Activated CD4-positive, alpha-beta memory T cell treated with anti-CD3 and anti-CD28 coated beads, Interleukin-2, amount 10 ng/mL, durations not matched to agents 7 days and 5 days (primary cell): Measurements from ENCODE around the gene ADORA1. TPM values are rescaled to one million over a fixed set of nuclear protein-coding genes. Genes with fewer than 3 reads are reported as not detected.

ENCODE experiments used
- CTCF ChIA-PET: fragments of 350-600 bp; sonication (Branson Sonifier 250); formaldehyde crosslinking; loops from one replicate; lab custom pipeline; 2021; ENCODE audit warnings: antibody characterized with exemption, inconsistent platforms; lab: Charles Lee
- POLR2A ChIA-PET: fragments of 350-600 bp; sonication (Branson Sonifier 250); formaldehyde crosslinking; loops from one replicate; lab custom pipeline; 2021; ENCODE audit warnings: antibody characterized with exemption; lab: Charles Lee
- DNase-seq: peaks from one replicate; pipeline ENCODE4 v3.0.0-alpha.2; 2020
- H3K27ac Mint-ChIP-seq: one replicate; pipeline ENCODE4 v1.8.0; 2021; ENCODE audit warnings: mild to moderate bottlenecking, mixed read lengths
- H3K27me3 Mint-ChIP-seq: one replicate; pipeline ENCODE4 v1.8.0; 2021; ENCODE audit warnings: mixed read lengths
- H3K36me3 Mint-ChIP-seq: one replicate; pipeline ENCODE4 v1.8.0; 2021; ENCODE audit warnings: low read depth, mixed read lengths
- H3K4me1 Mint-ChIP-seq: one replicate; pipeline ENCODE4 v1.8.0; 2021; ENCODE audit warnings: mixed read lengths
- H3K4me3 Mint-ChIP-seq: one replicate; pipeline ENCODE4 v1.8.0; 2021; ENCODE audit warnings: mild to moderate bottlenecking, mixed read lengths
- H3K9me3 Mint-ChIP-seq: one replicate; pipeline ENCODE4 v1.8.0; 2021; ENCODE audit warnings: mixed read lengths
- total RNA-seq, 2 experiments: library from RNA; stranded (reverse); gene quantifications; one replicate each; pipeline ENCODE4 v1.2.3, GENCODE V29; 2021

The ADORA1 gene
- total RNA-seq, 2 experiments from 2014 or later: 0.40 TPM; not detected in 1

DNA sequence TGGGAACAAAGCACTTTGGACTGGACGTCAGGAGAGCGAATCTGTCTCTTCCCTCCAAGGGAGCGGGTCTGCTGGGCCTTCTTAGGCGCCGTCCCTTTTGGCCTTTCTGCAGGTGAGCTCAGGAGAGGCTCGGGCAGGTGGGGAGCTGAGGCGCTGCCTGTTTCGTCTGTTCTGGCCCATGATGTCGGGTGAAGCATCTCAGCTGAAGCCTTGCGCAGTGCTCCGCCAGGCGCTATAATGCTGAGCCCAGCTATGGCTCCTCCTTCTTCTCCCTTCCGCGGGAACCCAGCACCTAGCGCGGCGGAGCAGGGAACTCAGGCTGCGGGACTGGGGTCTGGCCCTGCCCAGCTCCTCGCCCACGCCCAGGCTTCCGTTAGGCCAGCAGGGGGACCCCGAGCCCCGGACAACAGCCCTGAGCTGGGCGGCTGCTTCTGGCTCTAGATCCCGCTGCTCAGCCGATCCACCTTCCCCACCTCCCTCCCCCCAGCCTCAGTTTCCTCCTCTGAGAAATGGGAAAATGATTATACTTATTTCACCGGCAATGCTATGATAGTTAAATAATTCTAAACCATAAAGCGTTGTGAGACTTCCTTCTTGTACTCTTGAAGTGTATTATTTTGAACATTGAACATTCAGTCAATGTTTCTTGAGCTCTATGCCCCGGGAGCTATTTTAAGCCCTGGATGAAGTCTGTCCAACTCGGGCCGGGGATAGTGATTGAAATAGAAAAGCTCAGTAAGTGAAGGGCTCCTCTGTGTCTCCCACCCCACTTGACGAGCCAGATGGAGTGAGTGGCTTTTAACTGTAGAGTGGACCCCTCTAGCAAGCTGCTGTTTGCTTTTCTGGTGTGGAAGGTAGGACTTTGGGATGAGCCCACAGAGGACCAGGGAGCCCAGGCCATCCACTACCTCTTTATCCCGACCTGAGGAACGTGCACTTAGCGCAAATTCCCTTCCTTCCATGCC lies 9.6 kb upstream of the ADORA1 start:
- no peak overlapping the region for H3K27ac Mint-ChIP-seq
- no peaks in the 10 kb centered on the region for H3K9me3 Mint-ChIP-seq
- POLR2A ChIA-PET: no interaction called here

GRCh38 chr1:203120325-203121153 lies 7.0 kb upstream of the ADORA1 start:
- Mint-ChIP-seq H3K27me3 (peaks cover 70% of the 10 kb centered on the region), H3K36me3 (no peaks in the 10 kb centered on the region), H3K9me3 (no peaks in the 10 kb centered on the region), H3K4me3 (no peak overlapping the region), H3K4me1 (peaks cover 14% of the 10 kb centered on the region), H3K27ac (no peak overlapping the region)
- ChIA-PET CTCF (interaction anchor here (0.9 to 3.4 kb wide), 4 partner anchors 29 to 96 kb away, joined by 4 to 26 read pairs (median 5); no protein-coding TSS in a partner anchor), POLR2A (no interaction called here)
- DNase-seq: no peak

More for the DNA sequence above, 9.6 kb upstream of the ADORA1 start:
- Mint-ChIP-seq H3K36me3 (no peaks in the 10 kb centered on the region), H3K4me1 (peaks cover 14% of the 10 kb centered on the region), H3K27me3 (peaks cover 52% of the 10 kb centered on the region), H3K4me3 (no peak overlapping the region)
- CTCF ChIA-PET: interaction anchor here (0.8 to 3.4 kb wide), 15 partner anchors 8 to 150 kb away, joined by 3 to 26 read pairs (median 4); partner anchors contain the start of genes ADORA1 and MYBPH
- DNase-seq: peak; percentile 48

DNA sequence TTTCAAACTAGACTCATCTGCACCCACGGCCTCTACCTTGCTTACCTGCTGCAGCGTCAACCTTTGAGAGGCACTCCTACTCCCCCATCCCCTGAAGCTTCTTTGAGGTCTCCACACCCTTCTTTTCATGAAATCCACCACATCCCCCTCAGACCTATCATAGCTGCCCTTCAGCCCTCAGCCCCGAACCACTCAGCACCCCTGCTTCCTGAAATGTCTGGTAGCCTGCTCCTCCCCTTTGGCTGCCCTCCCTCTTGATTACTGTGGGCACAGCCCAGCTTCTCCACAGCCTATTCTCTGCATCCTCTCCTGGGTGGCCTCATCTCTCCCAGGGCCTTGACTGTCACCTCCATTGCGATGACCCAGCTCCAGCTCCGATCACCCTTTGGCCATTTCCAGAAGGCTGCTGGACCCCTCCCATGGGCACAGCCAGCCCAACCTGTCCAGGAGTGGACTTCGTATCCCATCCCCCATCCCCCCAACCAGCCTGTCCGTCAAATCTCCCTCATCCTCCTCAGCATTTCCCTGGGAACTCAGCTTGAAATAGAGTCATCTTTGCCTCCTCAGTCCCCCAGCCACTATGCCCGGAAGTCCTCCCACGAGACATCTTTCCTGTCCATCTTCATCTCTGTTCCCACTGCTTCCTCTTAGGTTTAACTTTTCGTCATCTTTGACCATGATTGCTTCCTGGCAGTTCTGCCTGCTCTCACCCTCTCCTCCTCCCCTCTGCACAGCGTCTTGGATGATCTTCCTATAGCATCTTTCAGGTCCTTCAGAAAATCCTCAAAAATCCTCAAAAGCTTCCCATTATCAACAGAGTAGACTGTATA lies 6.1 kb upstream of the ADORA1 start:
- Mint-ChIP-seq H3K4me3 (no peak overlapping the region), H3K27ac (no peak overlapping the region), H3K9me3 (no peaks in the 10 kb centered on the region), H3K36me3 (no peaks in the 10 kb centered on the region), H3K4me1 (peaks cover 14% of the 10 kb centered on the region), H3K27me3 (peaks cover 68% of the 10 kb centered on the region)
- DNase-seq: no peak
- CTCF ChIA-PET: interaction anchor here (0.9 to 1.9 kb wide), 4 partner anchors 8 to 95 kb away, joined by 3 to 5 read pairs (median 4); no protein-coding TSS in a partner anchor
- POLR2A ChIA-PET: no interaction called here

- CTCF ChIA-PET: interaction anchor here (1.0 to 1.9 kb wide), 4 partner anchors 9 to 82 kb away, joined by 3 to 6 read pairs (median 4); no protein-coding TSS in a partner anchor
- H3K4me1 Mint-ChIP-seq: peaks cover 15% of the 10 kb centered on the region
- no peaks in the 10 kb centered on the region for H3K9me3 Mint-ChIP-seq
- no peaks in the 10 kb centered on the region for H3K36me3 Mint-ChIP-seq
- POLR2A ChIA-PET: no interaction called here
- H3K27ac Mint-ChIP-seq: no peak overlapping the region
- peaks cover 68% of the 10 kb centered on the region for H3K27me3 Mint-ChIP-seq
- DNase-seq: no peak
- no peak overlapping the region for H3K4me3 Mint-ChIP-seq
Measured at GRCh38 chr1:203122159-203122558, 5.4 kb upstream of the ADORA1 start.

DNA sequence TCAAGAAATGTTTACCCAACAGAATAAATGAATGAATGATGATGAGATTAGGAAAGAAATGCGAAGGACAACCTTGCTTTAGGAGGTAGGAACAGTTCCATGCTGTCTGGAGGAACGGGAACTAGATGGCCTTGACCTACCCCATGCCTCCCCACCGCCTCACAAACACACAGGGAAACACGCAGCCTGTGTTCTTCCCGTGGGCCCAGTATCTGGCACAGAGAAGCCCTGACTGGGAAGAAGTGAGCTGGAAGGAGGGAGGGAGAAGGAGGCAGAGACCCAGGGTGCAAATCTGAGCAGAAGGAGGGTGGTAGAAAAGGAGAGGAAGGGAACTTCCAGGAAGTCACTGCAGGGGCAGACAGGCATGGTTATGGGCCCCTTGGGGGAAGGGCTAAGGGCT lies 3.5 kb upstream of the ADORA1 start:
- POLR2A ChIA-PET: no interaction called here
- CTCF ChIA-PET: no interaction called here
- no peak for DNase-seq
- no peak overlapping the region for H3K27ac Mint-ChIP-seq
- no peak overlapping the region for H3K4me3 Mint-ChIP-seq
- no peaks in the 10 kb centered on the region for H3K36me3 Mint-ChIP-seq
- H3K4me1 Mint-ChIP-seq: peaks cover 16% of the 10 kb centered on the region
- H3K27me3 Mint-ChIP-seq: peaks cover 69% of the 10 kb centered on the region
- no peaks in the 10 kb centered on the region for H3K9me3 Mint-ChIP-seq

GRCh38 chr1:203124546-203125317 lies 2.8 kb upstream of the ADORA1 start:
- POLR2A ChIA-PET: no interaction called here
- CTCF ChIA-PET: no interaction called here
- H3K4me1 Mint-ChIP-seq: peaks cover 16% of the 10 kb centered on the region
- H3K27ac Mint-ChIP-seq: no peak overlapping the region
- no peak for DNase-seq
- no peaks in the 10 kb centered on the region for H3K36me3 Mint-ChIP-seq
- H3K4me3 Mint-ChIP-seq: no peak overlapping the region
- no peaks in the 10 kb centered on the region for H3K9me3 Mint-ChIP-seq
- H3K27me3 Mint-ChIP-seq: peaks cover 75% of the 10 kb centered on the region

GRCh38 chr1:203126151-203126865 lies 1.2 kb upstream of the ADORA1 start:
- Mint-ChIP-seq H3K36me3 (no peaks in the 10 kb centered on the region), H3K9me3 (no peaks in the 10 kb centered on the region), H3K4me3 (no peak overlapping the region), H3K27me3 (peaks cover 71% of the 10 kb centered on the region), H3K27ac (no peak overlapping the region), H3K4me1 (peaks cover 11% of the 10 kb centered on the region)
- ChIA-PET CTCF (interaction anchor here (1.1 kb wide), 1 partner anchor 141 kb away, joined by 3 read pairs; no protein-coding TSS in a partner anchor), POLR2A (no interaction called here)
- no peak for DNase-seq

- Mint-ChIP-seq H3K36me3 (no peaks in the 10 kb centered on the region), H3K4me3 (no peak overlapping the region), H3K27me3 (peaks cover 66% of the 10 kb centered on the region), H3K4me1 (peaks cover 4% of the 10 kb centered on the region), H3K9me3 (no peaks in the 10 kb centered on the region), H3K27ac (no peak overlapping the region)
- ChIA-PET POLR2A (no interaction called here), CTCF (interaction anchor here (1.1 kb wide), 2 partner anchors 9 to 140 kb away, joined by 3 to 7 read pairs; no protein-coding TSS in a partner anchor)
- DNase-seq: no peak
Measured at GRCh38 chr1:203126866-203127665, 460 bp upstream of the ADORA1 start.

GRCh38 chr1:203128431-203128715 lies 847 bp downstream of the ADORA1 start:
- POLR2A ChIA-PET: no interaction called here
- Mint-ChIP-seq H3K4me3 (no peak overlapping the region), H3K9me3 (no peaks in the 10 kb centered on the region), H3K27ac (no peak overlapping the region), H3K27me3 (peaks cover 62% of the 10 kb centered on the region), H3K36me3 (no peaks in the 10 kb centered on the region), H3K4me1 (peaks cover 2% of the 10 kb centered on the region)
- DNase-seq: no peak
- CTCF ChIA-PET: interaction anchor here (1.1 kb wide), 1 partner anchor 11 kb away, joined by 7 read pairs; no protein-coding TSS in a partner anchor

DNA sequence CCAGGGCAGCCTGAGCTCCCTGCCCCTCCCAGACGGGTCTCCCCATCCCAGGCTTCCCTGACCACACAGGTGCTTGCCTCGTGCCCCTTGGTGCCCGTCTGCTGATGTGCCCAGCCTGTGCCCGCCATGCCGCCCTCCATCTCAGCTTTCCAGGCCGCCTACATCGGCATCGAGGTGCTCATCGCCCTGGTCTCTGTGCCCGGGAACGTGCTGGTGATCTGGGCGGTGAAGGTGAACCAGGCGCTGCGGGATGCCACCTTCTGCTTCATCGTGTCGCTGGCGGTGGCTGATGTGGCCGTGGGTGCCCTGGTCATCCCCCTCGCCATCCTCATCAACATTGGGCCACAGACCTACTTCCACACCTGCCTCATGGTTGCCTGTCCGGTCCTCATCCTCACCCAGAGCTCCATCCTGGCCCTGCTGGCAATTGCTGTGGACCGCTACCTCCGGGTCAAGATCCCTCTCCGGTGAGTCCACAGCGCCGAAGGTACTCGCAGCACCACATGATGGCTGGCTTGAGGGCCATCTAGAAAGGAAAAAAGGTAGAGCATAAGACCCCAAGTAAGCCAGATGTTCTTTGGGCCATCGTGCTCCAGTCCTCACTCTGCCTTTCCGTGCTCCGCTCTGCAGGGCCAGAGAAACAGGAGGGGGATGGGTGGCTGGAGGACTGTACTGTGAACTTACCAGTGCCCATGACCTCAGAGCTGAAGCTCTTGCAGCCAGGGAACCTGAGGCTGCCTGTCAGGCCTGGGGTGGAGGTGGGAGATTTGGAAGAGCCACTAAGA lies 1.4 kb downstream of the ADORA1 start:
- H3K27me3 Mint-ChIP-seq: peaks cover 59% of the 10 kb centered on the region
- H3K4me3 Mint-ChIP-seq: no peak overlapping the region
- DNase-seq: no peak
- ChIA-PET POLR2A (no interaction called here), CTCF (interaction anchor here (1.5 kb wide), 1 partner anchor 11 kb away, joined by 4 read pairs; no protein-coding TSS in a partner anchor)
- H3K36me3 Mint-ChIP-seq: no peaks in the 10 kb centered on the region
- H3K4me1 Mint-ChIP-seq: peaks cover 2% of the 10 kb centered on the region
- no peak overlapping the region for H3K27ac Mint-ChIP-seq
- no peaks in the 10 kb centered on the region for H3K9me3 Mint-ChIP-seq
